HEK293 (cell line): ENCODE data around the gene USHBP1.
A peak's percentile ranks its signal among the peaks of the same experiment; 100 is the strongest.

ENCODE experiments used
- CTCF ChIA-PET: fragments of 350-600 bp; formaldehyde crosslinking; extraction: SDS; loops from one replicate; lab custom pipeline; 2021; ENCODE audit warnings: antibody characterized with exemption; lab: Yijun Ruan, JAX
- POLR2A ChIA-PET: fragments of 300-600 bp; formaldehyde crosslinking; extraction: SDS; loops from one replicate; lab custom pipeline; 2020; ENCODE audit warnings: antibody characterized with exemption, inconsistent platforms; lab: Yijun Ruan, JAX
- H3K27ac ChIP-seq: fragments of 200-500 bp; sonication (Bioruptor generic); 2 replicates; pipeline ENCODE4 v1.5.1; 2014; ENCODE audit warnings: low read depth, low read length, control low read depth, inconsistent platforms; ENCODE audit errors: extremely low read depth
- H3K36me3 ChIP-seq, 2 experiments: fragments of 200-500 bp in 1 of 2; sonication (Bioruptor generic) in 1 of 2; 1 replicate in 1 of 2; 2 replicates in 1 of 2; pipeline ENCODE4 v1.5.1; 2014 to 2017; ENCODE audit warnings: inconsistent platforms in 2 of 2, low read length in 2 of 2; ENCODE audit not compliant: control insufficient read depth in 2 of 2, insufficient read depth in 1 of 2
- H3K4me1 ChIP-seq: fragments of 200-500 bp; sonication (Bioruptor generic); 2 replicates; pipeline ENCODE4 v1.5.1; 2014; ENCODE audit warnings: mild to moderate bottlenecking, low read length, inconsistent platforms; ENCODE audit not compliant: control insufficient read depth, insufficient read depth
- H3K4me3 ChIP-seq: 2 replicates; pipeline ENCODE4 v1.5.1; 2011; ENCODE audit warnings: low read depth, mild to moderate bottlenecking, control low read depth, low read length, moderate library complexity
- H3K9me3 ChIP-seq: fragments of 200-500 bp; sonication (Bioruptor generic); 2 replicates; pipeline ENCODE4 v1.5.1; 2014; ENCODE audit warnings: low read depth, low read length, inconsistent platforms; ENCODE audit not compliant: control insufficient read depth, insufficient read depth
- CTCF ChIP-seq: fragments of 450-650 bp; formaldehyde crosslinking; IDR thresholded peaks from 2 replicates; pipeline ENCODE4 v1.5.1; 2016; ENCODE audit warnings: missing biosample characterization, missing genetic modification characterization
- MYNN ChIP-seq: fragments of 450-650 bp; formaldehyde crosslinking; IDR thresholded peaks from 2 replicates; pipeline ENCODE4 v1.5.1; 2016; ENCODE audit warnings: missing biosample characterization, missing genetic modification characterization, borderline replicate concordance
- PRDM4 ChIP-seq: fragments of 450-650 bp; formaldehyde crosslinking; IDR thresholded peaks from 2 replicates; pipeline ENCODE4 v1.5.1; 2017; ENCODE audit warnings: missing biosample characterization, missing genetic modification characterization
- RBAK ChIP-seq: fragments of 450-650 bp; formaldehyde crosslinking; IDR thresholded peaks from 2 replicates; pipeline ENCODE4 v1.5.1; 2016; ENCODE audit warnings: missing biosample characterization, missing genetic modification characterization
- REPIN1 ChIP-seq: fragments of 450-650 bp; formaldehyde crosslinking; IDR thresholded peaks from 2 replicates; pipeline ENCODE4 v1.5.1; 2017; ENCODE audit warnings: missing biosample characterization, missing genetic modification characterization, low read depth
- REST ChIP-seq: fragments of 450-650 bp; formaldehyde crosslinking; IDR thresholded peaks from 2 replicates; pipeline ENCODE4 v1.5.1; 2016; ENCODE audit warnings: missing biosample characterization, missing genetic modification characterization
- ZNF121 ChIP-seq: fragments of 450-650 bp; formaldehyde crosslinking; IDR thresholded peaks from 2 replicates; pipeline ENCODE4 v1.5.1; 2016; ENCODE audit warnings: missing biosample characterization, missing genetic modification characterization
- ZNF2 ChIP-seq: fragments of 450-650 bp; formaldehyde crosslinking; IDR thresholded peaks from 2 replicates; pipeline ENCODE4 v1.5.1; 2016; ENCODE audit warnings: missing biosample characterization, missing genetic modification characterization
- ZNF23 ChIP-seq: fragments of 450-650 bp; formaldehyde crosslinking; IDR thresholded peaks from 2 replicates; pipeline ENCODE4 v1.5.1; 2016; ENCODE audit warnings: missing biosample characterization, missing genetic modification characterization, borderline replicate concordance
- ZNF394 ChIP-seq: fragments of 450-650 bp; formaldehyde crosslinking; IDR thresholded peaks from 2 replicates; pipeline ENCODE4 v1.5.1; 2016; ENCODE audit warnings: missing biosample characterization, missing genetic modification characterization, mild to moderate bottlenecking, moderate library complexity, borderline replicate concordance
- ZNF654 ChIP-seq: fragments of 450-650 bp; formaldehyde crosslinking; IDR thresholded peaks from 2 replicates; pipeline ENCODE4 v1.5.1; 2016; ENCODE audit warnings: low read depth, missing biosample characterization, missing genetic modification characterization

Gene USHBP1

GRCh38 chr19:17209126-17210036, 55.2 kb downstream of the USHBP1 start (continued):
- TF ChIP-seq REPIN1 (tag by site-specific recombination) (no peak), ZNF23 (tag by site-specific recombination) (no peak)

GRCh38 chr19:17206736-17207581, 57.6 kb downstream of the USHBP1 start:
- TF ChIP-seq MYNN (tag by site-specific recombination) (no peak), PRDM4 (tag by site-specific recombination) (no peak), ZNF121 (peak; percentile 73; the same call in 1 of the 2 replicates), ZNF394 (tag by site-specific recombination) (0 out of 2 replicates have a peak, but pooled peaks have one; percentile 34), REST (tag by site-specific recombination) (no peak)
- ChIA-PET CTCF (interaction anchor here (0.7 to 3.3 kb wide), 3 partner anchors 32 to 199 kb away, joined by 3 to 14 read pairs (median 3); no protein-coding TSS in a partner anchor), POLR2A (no interaction called here)
- no peaks in the 10 kb centered on the region for H3K4me1 ChIP-seq
- no peaks in the 10 kb centered on the region for H3K9me3 ChIP-seq
- H3K4me3 ChIP-seq, result no peak overlapping the region
- H3K27ac ChIP-seq, result no peak overlapping the region
- peaks cover 0 to 29% of the 10 kb centered on the region in 2 experiments; a peak in 1 of 3 replicates for H3K36me3 ChIP-seq

GRCh38 chr19:17205237-17206140, 59.1 kb downstream of the USHBP1 start:
- TF ChIP-seq ZNF654 (tag by site-specific recombination) (peak; percentile 37), ZNF2 (tag by site-specific recombination) (peak; percentile 78), RBAK (tag by site-specific recombination) (no peak), CTCF (peak; percentile 62)
- H3K27ac ChIP-seq, result no peak overlapping the region
- no peaks in the 10 kb centered on the region for H3K9me3 ChIP-seq
- peaks cover 0 to 40% of the 10 kb centered on the region in 2 experiments; a peak in 1 of 3 replicates for H3K36me3 ChIP-seq
- H3K4me3 ChIP-seq, result no peak overlapping the region
- no peaks in the 10 kb centered on the region for H3K4me1 ChIP-seq
- ChIA-PET CTCF (interaction anchor here (0.5 to 3.3 kb wide), 13 partner anchors 9 to 1022 kb away, joined by 3 to 14 read pairs (median 3); partner anchors contain the start of genes OCEL1 and USE1), POLR2A (interaction anchor here (1.0 to 1.5 kb wide), 4 partner anchors 10 to 129 kb away, joined by 3 to 5 read pairs (median 4); partner anchors contain the start of gene USE1)
